Right kidney (tissue), 1 donor: ENCODE measurements around the gene FHAD1.

Experiments
- DNase-seq: peaks from one replicate; pipeline ENCODE4 v3.0.0-alpha.2; 2016

Gene FHAD1

DNA sequence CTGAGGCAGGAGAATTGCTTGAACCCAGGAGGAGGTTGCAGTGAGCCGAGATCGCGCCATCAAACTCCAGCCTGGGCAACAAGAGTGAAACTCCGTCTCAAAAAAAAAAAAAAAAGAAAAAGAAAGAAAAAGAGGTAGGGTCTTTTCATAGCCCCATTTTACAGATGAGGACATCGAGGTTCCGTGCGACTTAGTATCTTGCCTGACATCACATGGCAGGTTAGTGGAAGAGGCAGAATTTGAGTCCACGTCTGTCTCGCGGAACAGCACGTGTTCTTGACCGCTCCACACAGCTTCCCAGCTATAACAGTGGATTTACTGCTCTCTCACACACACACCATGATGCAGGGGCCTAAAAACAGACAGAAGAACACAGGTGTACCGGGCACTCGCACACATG is 192.3 kb downstream of the FHAD1 start:
- no peak for DNase-seq

DNA sequence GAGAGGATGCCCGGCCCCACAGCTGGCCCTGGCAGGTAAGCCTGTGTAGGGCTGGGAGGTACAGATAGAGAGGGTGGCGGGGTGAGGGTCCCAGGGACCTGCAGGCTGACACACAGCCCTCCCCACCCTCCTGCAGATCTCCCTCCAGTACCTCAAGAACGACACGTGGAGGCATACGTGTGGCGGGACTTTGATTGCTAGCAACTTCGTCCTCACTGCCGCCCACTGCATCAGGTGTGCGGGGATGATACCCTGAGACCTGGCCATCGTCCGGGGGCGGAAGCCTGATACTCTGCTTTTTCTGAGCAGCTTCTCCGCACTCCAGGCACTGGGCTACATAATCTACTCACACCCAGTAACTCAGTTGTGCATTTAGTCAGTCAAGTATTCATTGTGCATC is 193.3 kb downstream of the FHAD1 start:
- no peak for DNase-seq

GRCh38 chr1:15441247-15441646 is 194.2 kb downstream of the FHAD1 start:
- no peak for DNase-seq

GRCh38 chr1:15442119-15442518 is 195.1 kb downstream of the FHAD1 start:
- DNase-seq = no peak

DNA sequence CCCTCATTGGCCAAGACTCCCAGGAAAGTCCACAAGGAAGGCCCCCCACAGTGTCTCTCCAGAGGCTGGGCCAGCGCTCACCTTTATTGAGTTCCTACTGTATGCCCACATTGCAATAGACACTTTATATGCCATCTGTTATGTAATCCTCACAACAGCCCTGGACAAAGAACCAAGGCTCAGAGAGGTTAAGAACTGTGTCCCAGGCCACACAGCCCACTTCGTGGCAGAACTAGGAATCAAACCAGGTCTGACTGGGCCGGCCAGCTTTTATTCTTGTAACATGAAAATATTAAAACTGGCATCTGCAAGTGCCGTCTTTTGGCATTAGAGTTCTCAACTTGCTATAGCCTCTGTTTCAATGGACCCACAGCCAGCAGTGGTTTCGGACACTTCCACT is 195.7 kb downstream of the FHAD1 start:
- no peak for DNase-seq

DNA sequence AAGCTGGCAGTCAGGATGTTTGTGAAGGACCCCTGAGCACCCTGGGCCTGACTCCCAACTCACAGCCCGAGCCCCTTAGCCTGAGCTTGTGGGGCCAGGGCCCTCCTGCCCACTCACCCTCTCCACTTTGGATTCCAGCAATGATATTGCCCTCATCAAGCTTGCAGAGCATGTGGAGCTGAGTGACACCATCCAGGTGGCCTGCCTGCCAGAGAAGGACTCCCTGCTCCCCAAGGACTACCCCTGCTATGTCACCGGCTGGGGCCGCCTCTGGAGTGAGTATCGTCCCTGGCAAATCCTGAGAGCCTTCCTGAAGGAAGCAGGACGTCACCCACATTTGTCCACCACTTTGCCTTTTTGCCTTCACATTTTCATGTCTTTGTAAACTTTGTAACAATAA is 196.3 kb downstream of the FHAD1 start:
- no peak for DNase-seq

- no peak for DNase-seq
These were observed 197.7 kb downstream of the FHAD1 start for GRCh38 chr1:15444468-15445389.

DNA sequence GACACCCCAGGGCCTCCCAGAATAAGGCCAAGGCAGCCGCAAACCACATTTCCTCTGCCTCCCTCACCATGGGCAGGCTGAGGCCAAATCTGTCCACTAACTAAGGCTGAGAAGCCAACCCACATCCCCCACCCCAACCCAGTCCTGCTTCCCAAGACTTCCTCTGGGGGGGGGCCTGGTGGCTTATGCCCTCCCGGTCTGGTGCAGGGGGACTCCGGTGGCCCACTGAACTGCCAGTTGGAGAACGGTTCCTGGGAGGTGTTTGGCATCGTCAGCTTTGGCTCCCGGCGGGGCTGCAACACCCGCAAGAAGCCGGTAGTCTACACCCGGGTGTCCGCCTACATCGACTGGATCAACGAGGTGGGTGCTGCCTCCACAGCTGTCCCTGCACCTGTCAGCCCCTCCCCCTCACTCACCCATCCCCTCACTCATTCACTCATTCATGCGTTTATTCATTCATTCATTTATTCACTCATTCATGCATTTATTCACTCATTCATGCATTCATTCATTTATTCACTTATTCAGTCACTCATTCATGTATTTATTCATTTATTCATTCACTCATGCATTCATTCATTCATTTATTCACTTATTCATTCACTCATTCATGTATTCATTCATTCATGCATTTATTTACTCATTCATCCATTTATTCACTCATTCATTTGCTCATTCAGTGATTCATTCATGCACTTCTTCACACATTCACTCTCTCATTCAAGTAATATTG is 198.5 kb downstream of the FHAD1 start:
- DNase-seq = no peak

DNA sequence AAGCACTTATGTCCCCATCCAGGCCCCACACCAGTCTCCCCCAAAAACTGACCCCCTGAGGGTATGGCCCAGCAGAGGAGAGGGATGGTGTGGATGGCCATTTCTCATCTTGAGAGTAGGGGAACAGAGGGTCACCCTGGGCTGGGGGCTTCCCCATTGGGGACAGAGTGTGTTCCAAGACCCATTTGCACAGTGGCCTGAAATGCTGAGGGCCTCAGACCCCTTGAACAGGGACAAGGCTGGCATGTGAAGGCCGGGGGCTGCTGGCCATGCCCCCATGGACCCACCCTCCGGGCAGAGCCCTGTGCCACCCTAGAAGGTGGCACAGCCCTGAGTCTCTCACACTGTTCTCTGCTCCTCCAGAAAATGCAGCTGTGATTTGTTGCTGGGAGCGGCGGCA is 199.2 kb downstream of the FHAD1 start:
- DNase-seq = no peak
